HCT116 (cell line): ENCODE data around the gene ATXN2.

Experiments used
- CBX3 ChIP-seq: IDR thresholded peaks from 2 replicates; pipeline ENCODE4 v1.6.1; 2012; ENCODE audit warnings: low read depth
- CEBPB ChIP-seq: IDR thresholded peaks from 2 replicates; pipeline ENCODE4 v1.6.1; 2012; ENCODE audit warnings: low read depth
- CTCF ChIP-seq, 3 experiments: fragments of 200-600 bp in 1 of 3; sonication (generic) in 1 of 3; IDR thresholded peaks in 2 of 3; conservative IDR thresholded peaks in 1 of 3; 2 replicates each; pipeline ENCODE4 v1.5.1; 2012 to 2017; ENCODE audit warnings: low read depth in 2 of 3, low read length in 2 of 3, antibody characterized with exemption in 1 of 3, borderline replicate concordance in 1 of 3, control low read depth in 1 of 3, mild to moderate bottlenecking in 1 of 3, mixed read lengths in 1 of 3, mixed run types in 1 of 3, moderate library complexity in 1 of 3; ENCODE audit not compliant: insufficient read depth in 1 of 3
- JUND ChIP-seq: IDR thresholded peaks from 2 replicates; pipeline ENCODE4 v1.6.1; 2012
- POLR2A ChIP-seq: IDR thresholded peaks from 2 replicates; pipeline ENCODE4 v1.7.0; 2011; ENCODE audit warnings: borderline replicate concordance; ENCODE audit not compliant: insufficient read depth, insufficient read length; ENCODE audit errors: extremely low read depth
- SRF ChIP-seq: IDR thresholded peaks from 2 replicates; pipeline ENCODE4 v1.6.1; 2012; ENCODE audit warnings: low read depth

DNA sequence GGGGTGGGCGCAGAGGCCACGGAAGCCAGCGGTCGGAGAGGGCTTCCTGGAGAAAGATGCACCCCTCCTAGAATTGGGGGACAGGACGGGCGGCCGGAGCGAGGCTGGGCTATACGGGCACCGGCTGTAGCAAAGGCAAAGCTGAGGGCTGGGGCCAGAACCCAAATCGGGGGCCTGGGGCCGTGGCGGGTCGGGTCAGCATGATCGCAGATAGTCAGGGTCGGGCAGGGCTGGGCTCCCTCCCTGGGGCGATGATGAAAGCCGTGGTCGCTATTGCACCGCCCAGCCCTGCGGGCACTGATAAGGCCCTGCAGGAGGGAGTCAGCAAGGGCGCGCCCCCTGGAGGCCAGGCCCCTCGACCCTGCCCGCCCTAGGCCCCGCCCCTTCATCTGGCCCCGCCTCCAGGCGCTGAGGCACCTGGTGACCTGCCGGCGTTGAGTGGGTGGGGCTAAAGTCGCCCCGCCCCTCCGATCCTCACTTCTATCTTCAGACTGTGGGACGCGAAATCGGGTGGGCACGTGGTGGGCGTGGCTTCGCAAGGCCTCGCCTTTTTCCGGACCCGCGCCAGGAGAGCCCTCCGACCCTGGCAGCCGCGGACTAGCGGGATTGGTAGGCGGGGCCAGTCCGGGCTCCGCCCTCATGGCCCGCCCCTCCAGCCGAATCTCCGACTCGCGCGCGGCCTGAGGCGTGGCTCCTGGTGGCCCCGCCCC, 193.8 kb downstream of the ATXN2 start:
- TF ChIP-seq CBX3 (no peak), CTCF (IDR thresholded peaks at IDR 0.05 in 2 of 3, conservative IDR thresholded peaks at IDR 0.05 in 1 of 3; ENCODE audit: borderline replicate concordance in 1 of 3, insufficient read depth in 1 of 3, low read depth in 2 of 3, low read length in 2 of 3) (peak in 1 of 3 experiments; percentile 67; a peak in 3 of 6 replicates), SRF (no peak), JUND (no peak), POLR2A (no peak), CEBPB (no peak)
